ENCODE data around the gene CCN6.
"Not testable (repeated sequence)": the region's sequence is repeated elsewhere in the genome, so short reads cannot be mapped to it uniquely, and the experiment has no call there.

The CCN6 gene

DNA sequence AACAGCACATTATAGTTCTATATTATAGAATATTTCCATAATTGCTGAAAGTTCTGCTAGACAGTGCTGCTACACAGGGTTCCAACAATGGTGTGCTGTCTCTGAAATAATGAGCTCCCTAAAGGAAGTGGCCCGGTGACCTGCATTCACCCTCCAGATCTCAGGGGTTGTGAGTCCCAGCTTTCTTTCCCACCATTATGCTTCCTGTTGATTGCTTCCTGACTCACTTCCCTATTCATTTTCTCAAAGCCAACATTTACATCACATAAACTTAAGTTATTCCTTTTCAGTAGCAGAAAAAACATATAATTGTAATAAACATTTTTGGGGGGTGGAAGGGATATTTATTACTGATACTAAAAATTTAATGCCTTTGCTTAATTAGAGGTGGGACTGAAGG lies 12.9 kb upstream of the CCN6 start:
- ChIA-PET CTCF (interaction anchor here (0.9 to 1.3 kb wide), 3 partner anchors 12 to 331 kb away, joined by 3 to 4 read pairs (median 3); no protein-coding TSS in a partner anchor), POLR2A (interaction anchor here (0.6 kb wide), 1 partner anchor 27 kb away, joined by 3 read pairs; no protein-coding TSS in a partner anchor)
- DNase-seq (ENCODE audit: extremely low spot score) = no peak
- TF ChIP-seq L3MBTL2 (conservative IDR thresholded peaks at IDR 0.05) (no peak), FOXM1 (IDR thresholded peaks at IDR 0.05; ENCODE audit: borderline replicate concordance) (no peak), NFRKB (IDR thresholded peaks at IDR 0.05) (no peak)

- no peak for DNase-seq (ENCODE audit: extremely low spot score)
- POLR2A ChIA-PET = no interaction called here
- TF ChIP-seq HDGF (IDR thresholded peaks at IDR 0.05; ENCODE audit: borderline replicate concordance) (no peak), ARNT (IDR thresholded peaks at IDR 0.05) (no peak), L3MBTL2 (conservative IDR thresholded peaks at IDR 0.05) (no peak), FOXM1 (IDR thresholded peaks at IDR 0.05; ENCODE audit: borderline replicate concordance) (no peak), ZNF384 (IDR thresholded peaks at IDR 0.05) (no peak), SP1 (IDR thresholded peaks at IDR 0.05) (no peak), LEF1 (IDR thresholded peaks at IDR 0.05; ENCODE audit: borderline replicate concordance) (no peak), SUZ12 (IDR thresholded peaks at IDR 0.05) (no peak)
- TF ChIP-seq, protein P1, sequence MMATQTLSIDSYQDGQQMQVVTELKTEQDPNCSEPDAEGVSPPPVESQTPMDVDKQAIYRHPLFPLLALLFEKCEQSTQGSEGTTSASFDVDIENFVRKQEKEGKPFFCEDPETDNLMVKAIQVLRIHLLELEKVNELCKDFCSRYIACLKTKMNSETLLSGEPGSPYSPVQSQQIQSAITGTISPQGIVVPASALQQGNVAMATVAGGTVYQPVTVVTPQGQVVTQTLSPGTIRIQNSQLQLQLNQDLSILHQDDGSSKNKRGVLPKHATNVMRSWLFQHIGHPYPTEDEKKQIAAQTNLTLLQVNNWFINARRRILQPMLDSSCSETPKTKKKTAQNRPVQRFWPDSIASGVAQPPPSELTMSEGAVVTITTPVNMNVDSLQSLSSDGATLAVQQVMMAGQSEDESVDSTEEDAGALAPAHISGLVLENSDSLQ (IDR thresholded peaks at IDR 0.05) = no peak
- CTCF ChIA-PET = interaction anchor here (0.6 to 1.3 kb wide), 8 partner anchors 13 to 331 kb away, joined by 3 to 7 read pairs (median 3); no protein-coding TSS in a partner anchor
These were observed 12.4 kb upstream of the CCN6 start for GRCh38 chr6:112041535-112041934.

DNA sequence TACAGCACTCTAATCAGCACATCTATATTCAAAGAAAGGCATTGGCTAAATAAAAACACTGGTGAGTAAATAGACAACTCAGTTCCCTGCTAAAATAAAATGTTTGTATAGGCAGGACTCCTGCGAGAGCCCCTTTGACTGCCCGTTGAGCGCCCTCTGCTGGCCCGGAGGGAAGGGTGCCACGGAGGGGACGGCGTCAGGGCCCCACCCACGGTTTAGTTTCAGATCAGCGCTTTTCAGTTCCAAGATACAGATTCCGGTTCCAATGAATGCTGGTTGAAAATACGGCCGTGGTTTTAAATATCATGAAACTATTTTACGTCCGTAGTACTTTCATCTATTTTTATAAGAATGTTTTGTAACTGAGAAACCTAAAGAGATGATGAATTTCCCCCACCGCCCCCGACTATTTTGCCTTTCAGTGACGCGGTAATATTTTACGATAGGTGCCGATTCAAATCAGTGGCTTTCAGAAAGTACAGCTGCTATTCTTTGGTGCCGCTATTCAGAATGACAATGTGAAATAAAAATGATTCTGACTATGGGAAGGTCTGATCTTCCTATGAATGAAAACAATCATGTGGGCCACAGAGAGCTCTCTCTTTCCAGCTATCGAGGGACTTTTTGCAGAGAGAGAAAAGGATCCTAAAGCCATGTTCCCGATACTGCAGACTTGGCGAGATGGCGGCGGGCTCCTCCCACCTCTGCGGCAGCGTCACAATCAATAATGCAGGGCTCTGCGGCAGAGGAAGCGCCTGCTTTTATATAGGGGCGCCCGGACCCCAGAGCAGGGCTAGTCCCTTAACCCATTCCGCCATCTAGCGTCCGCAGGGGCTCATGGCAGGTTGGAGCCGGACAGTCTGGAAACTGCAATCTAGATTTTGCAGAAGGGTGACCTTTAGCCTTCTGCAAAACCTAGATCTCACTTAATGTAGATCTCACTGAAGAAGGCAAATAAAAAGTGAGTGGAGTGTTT lies 10.6 kb upstream of the CCN6 start:
- ChIA-PET POLR2A (interaction anchor here (0.7 to 1.1 kb wide), 3 partner anchors 36 to 505 kb away, joined by 3 read pairs; no protein-coding TSS in a partner anchor), CTCF (interaction anchor here (0.6 to 1.7 kb wide), 23 partner anchors 11 to 795 kb away, joined by 3 to 12 read pairs (median 3); partner anchors contain the start of genes CCN6 and FYN)
- DNase-seq (ENCODE audit: extremely low spot score) = peak; percentile 96
- no peak for TF ChIP-seq NFRKB (IDR thresholded peaks at IDR 0.05)
- 0 out of 2 replicates have a peak, but pooled peaks have one; percentile 44 for TF ChIP-seq FOXM1 (IDR thresholded peaks at IDR 0.05; ENCODE audit: borderline replicate concordance)
- no peak for TF ChIP-seq CTBP1 (IDR thresholded peaks at IDR 0.05; ENCODE audit: borderline replicate concordance)

- ChIA-PET CTCF (interaction anchor here (1.6 kb wide), 1 partner anchor 340 kb away, joined by 3 read pairs; no protein-coding TSS in a partner anchor), POLR2A (interaction anchor here (1.1 kb wide), 1 partner anchor 44 kb away, joined by 4 read pairs; the partner anchor contains the start of genes FAM229B and TUBE1)
- TF ChIP-seq HDGF (IDR thresholded peaks at IDR 0.05; ENCODE audit: borderline replicate concordance) = no peak
- TF ChIP-seq NFRKB (IDR thresholded peaks at IDR 0.05) = no peak
- TF ChIP-seq TARDBP (IDR thresholded peaks at IDR 0.05) = no peak
- no peak for DNase-seq (ENCODE audit: extremely low spot score)
These were observed 9.7 kb upstream of the CCN6 start for GRCh38 chr6:112044196-112044595.

GRCh38 chr6:112044856-112045255 lies 9.0 kb upstream of the CCN6 start:
- POLR2A ChIA-PET = interaction anchor here (1.1 kb wide), 1 partner anchor 43 kb away, joined by 4 read pairs; the partner anchor contains the start of genes FAM229B and TUBE1
- TF ChIP-seq HDGF (IDR thresholded peaks at IDR 0.05; ENCODE audit: borderline replicate concordance) = no peak
- no peak for TF ChIP-seq ZNF384 (IDR thresholded peaks at IDR 0.05)
- TF ChIP-seq TARDBP (IDR thresholded peaks at IDR 0.05) = no peak
- no peak for TF ChIP-seq SP1 (IDR thresholded peaks at IDR 0.05)
- no peak for TF ChIP-seq NFRKB (IDR thresholded peaks at IDR 0.05)
- no peak for TF ChIP-seq SUZ12 (IDR thresholded peaks at IDR 0.05)
- TF ChIP-seq FOXA1 (IDR thresholded peaks at IDR 0.05) = no peak
- TF ChIP-seq, protein P1 (IDR thresholded peaks at IDR 0.05) = no peak
- no peak for TF ChIP-seq ARNT (IDR thresholded peaks at IDR 0.05)
- no peak for TF ChIP-seq L3MBTL2 (conservative IDR thresholded peaks at IDR 0.05)
- no peak for TF ChIP-seq FOXM1 (IDR thresholded peaks at IDR 0.05; ENCODE audit: borderline replicate concordance)
- TF ChIP-seq BHLHE40 (IDR thresholded peaks at IDR 0.05; ENCODE audit: borderline replicate concordance) = no peak
- no peak for TF ChIP-seq FOXK2 (IDR thresholded peaks at IDR 0.05)
- TF ChIP-seq ELF4 (IDR thresholded peaks at IDR 0.05) = no peak
- TF ChIP-seq LEF1 (IDR thresholded peaks at IDR 0.05; ENCODE audit: borderline replicate concordance) = no peak
- TF ChIP-seq CTBP1 (IDR thresholded peaks at IDR 0.05; ENCODE audit: borderline replicate concordance) = no peak
- DNase-seq (ENCODE audit: extremely low spot score) = no peak
- CTCF ChIA-PET = no interaction called here

DNA sequence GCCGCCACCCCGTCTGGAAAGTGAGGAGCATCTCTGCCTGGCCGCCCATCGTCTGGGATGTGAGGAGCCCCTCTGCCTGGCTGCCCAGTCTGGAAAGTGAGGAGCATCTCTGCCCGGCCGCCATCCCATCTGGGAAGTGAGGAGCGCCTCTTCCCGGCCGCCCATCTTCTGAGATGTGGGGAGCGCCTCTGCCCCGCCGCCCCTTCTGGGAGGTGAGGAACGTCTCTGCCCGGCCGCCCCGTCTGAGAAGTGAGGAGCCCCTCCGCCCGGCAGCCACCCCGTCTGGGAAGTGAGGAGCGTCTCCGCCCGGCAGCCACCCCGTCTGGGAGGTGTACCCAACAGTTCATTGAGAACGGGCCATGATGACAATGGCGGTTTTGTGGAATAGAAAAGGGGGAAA lies 6.4 kb upstream of the CCN6 start:
- CTCF ChIA-PET; POLR2A ChIA-PET; DNase-seq (ENCODE audit: extremely low spot score): not testable (repeated sequence)

All from HEK293T (cell line).